Measurements from ENCODE around the gene ERLIN1.

DNA sequence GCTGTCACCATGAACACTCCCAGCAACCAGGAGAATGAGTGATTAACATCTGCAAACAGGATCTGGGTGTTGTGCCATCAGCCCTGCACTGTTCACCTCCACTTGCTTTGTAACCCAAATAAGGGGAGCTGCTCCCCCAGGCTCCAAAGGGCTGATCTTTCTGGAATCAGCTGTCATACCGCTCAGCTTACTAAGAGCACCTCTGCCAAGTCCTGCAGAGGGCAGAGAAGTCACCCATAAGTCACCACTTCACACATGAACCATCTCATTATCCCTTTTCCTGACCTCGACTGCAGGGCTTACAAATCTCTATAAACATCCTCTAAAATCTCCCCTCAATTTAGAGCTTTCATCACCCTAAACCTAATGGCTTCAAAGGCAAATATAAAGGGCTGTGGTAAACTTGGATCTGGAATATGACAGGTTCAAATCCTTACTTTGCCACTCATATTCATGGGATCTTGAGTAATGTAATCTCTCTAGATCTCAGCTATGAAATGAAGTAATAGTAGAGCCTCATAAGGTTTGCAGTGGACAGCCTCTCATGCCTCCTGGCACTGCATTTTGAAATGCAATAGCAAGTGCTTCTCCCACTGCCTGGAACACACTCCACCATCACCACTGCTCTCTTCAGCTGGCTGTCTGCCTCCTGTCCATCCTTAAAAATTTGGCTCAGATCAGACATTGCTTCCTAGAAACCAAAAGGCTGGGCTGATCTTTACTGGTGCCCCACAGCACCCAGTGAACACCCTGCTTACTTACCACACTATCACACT, 38.8 kb downstream of the ERLIN1 start:
- TF ChIP-seq, protein P1, sequence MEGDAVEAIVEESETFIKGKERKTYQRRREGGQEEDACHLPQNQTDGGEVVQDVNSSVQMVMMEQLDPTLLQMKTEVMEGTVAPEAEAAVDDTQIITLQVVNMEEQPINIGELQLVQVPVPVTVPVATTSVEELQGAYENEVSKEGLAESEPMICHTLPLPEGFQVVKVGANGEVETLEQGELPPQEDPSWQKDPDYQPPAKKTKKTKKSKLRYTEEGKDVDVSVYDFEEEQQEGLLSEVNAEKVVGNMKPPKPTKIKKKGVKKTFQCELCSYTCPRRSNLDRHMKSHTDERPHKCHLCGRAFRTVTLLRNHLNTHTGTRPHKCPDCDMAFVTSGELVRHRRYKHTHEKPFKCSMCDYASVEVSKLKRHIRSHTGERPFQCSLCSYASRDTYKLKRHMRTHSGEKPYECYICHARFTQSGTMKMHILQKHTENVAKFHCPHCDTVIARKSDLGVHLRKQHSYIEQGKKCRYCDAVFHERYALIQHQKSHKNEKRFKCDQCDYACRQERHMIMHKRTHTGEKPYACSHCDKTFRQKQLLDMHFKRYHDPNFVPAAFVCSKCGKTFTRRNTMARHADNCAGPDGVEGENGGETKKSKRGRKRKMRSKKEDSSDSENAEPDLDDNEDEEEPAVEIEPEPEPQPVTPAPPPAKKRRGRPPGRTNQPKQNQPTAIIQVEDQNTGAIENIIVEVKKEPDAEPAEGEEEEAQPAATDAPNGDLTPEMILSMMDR (conservative IDR thresholded peaks at IDR 0.05): no peak
- no peak for TF ChIP-seq ZFX (IDR thresholded peaks at IDR 0.05)
